DND-41 (cell line): Measurements from ENCODE around the gene NDUFA8.

Source experiments
- CTCF ChIP-seq: IDR thresholded peaks from 2 replicates; pipeline ENCODE4 v1.5.1; 2012; ENCODE audit warnings: borderline replicate concordance, low read length, moderate library complexity, mild to moderate bottlenecking; ENCODE audit not compliant: poor library complexity, severe bottlenecking; ENCODE audit errors: extremely low read depth
- EZH2 ChIP-seq: IDR thresholded peaks from 3 replicates; pipeline ENCODE4 v1.6.1; 2012; ENCODE audit warnings: borderline replicate concordance, low read depth, mild to moderate bottlenecking, moderate library complexity, low read length, inconsistent platforms; ENCODE audit not compliant: severe bottlenecking

GRCh38 chr9:122200960-122201595 is 41.5 kb upstream of the NDUFA8 start:
- TF ChIP-seq CTCF (no peak), EZH2 (no peak)
